IPS-NIHi7 (cell line): Measurements from ENCODE around the gene MZB1.

ENCODE experiments used
- DNase-seq: peaks from one replicate; pipeline ENCODE4 v3.0.0; 2012; ENCODE audit warnings: mixed read lengths; ENCODE audit errors: extremely low spot score

Gene MZB1

GRCh38 chr5:139389701-139390638 is at the start of gene MZB1:
Gene MZB1 (minus strand): TSS chr5:139389913. CDS start chr5:139389856, 57 bp downstream.
- no peak for DNase-seq

GRCh38 chr5:139439013-139439903 is 49.5 kb upstream of the MZB1 start, which contains the start of gene DNAJC18:
Gene DNAJC18 (minus strand): TSS chr5:139439525. CDS start chr5:139439445, 80 bp downstream.
- peak; percentile 98 for DNase-seq

- DNase-seq: no peak
Observed at GRCh38 chr5:139438707-139439012, 48.9 kb upstream of the MZB1 start.

- no peak for DNase-seq
Observed at GRCh38 chr5:139435676-139436075, 46.0 kb upstream of the MZB1 start.

- no peak for DNase-seq
Observed at GRCh38 chr5:139431706-139432105, 42.0 kb upstream of the MZB1 start.

GRCh38 chr5:139430015-139430414 is 40.3 kb upstream of the MZB1 start:
- no peak for DNase-seq

GRCh38 chr5:139426203-139426885 is 36.6 kb upstream of the MZB1 start:
- DNase-seq: no peak

GRCh38 chr5:139425497-139425896 is 35.8 kb upstream of the MZB1 start:
- no peak for DNase-seq

GRCh38 chr5:139422307-139422893 is 32.7 kb upstream of the MZB1 start:
- peak; percentile 83 for DNase-seq

- no peak for DNase-seq
Observed at GRCh38 chr5:139419226-139420192, 29.8 kb upstream of the MZB1 start.

- no peak for DNase-seq
Observed at GRCh38 chr5:139418793-139419192, 29.1 kb upstream of the MZB1 start.

- no peak for DNase-seq
Observed at GRCh38 chr5:139417214-139417613, 27.5 kb upstream of the MZB1 start.

- DNase-seq: no peak
Observed at GRCh38 chr5:139416651-139417050, 26.9 kb upstream of the MZB1 start.

- no peak for DNase-seq
Observed at GRCh38 chr5:139415869-139416268, 26.2 kb upstream of the MZB1 start.

- no peak for DNase-seq
Observed at GRCh38 chr5:139415221-139415861, 25.6 kb upstream of the MZB1 start.

- DNase-seq: no peak
Observed at GRCh38 chr5:139414581-139415130, 24.9 kb upstream of the MZB1 start.

- DNase-seq: no peak
Observed at GRCh38 chr5:139413963-139414362, 24.2 kb upstream of the MZB1 start.

GRCh38 chr5:139413153-139413552 is 23.4 kb upstream of the MZB1 start:
- no peak for DNase-seq

GRCh38 chr5:139410993-139411828 is 21.5 kb upstream of the MZB1 start:
- no peak for DNase-seq
